Keratinocyte (primary cell): Measurements from ENCODE around the gene MUC5B.

Experiments
- CTCF ChIP-seq, 3 experiments: IDR thresholded peaks in 1 of 3; conservative IDR thresholded peaks in 1 of 3; optimal IDR thresholded peaks in 1 of 3; 2 replicates in 2 of 3; 3 replicates in 1 of 3; pipeline versions ENCODE3 to v1.5.1; 2011; ENCODE audit warnings: low read length in 3 of 3, mild to moderate bottlenecking in 3 of 3, moderate library complexity in 2 of 3, control low read depth in 1 of 3, inconsistent platforms in 1 of 3; ENCODE audit not compliant: insufficient read depth in 2 of 3; ENCODE audit errors: extremely low read depth in 1 of 3
- EZH2 ChIP-seq: IDR thresholded peaks from one replicate; pipeline ENCODE4 v1.6.1; 2012; ENCODE audit warnings: inconsistent platforms, mild to moderate bottlenecking, low read length, moderate library complexity

GRCh38 chr11:1252371-1253102, 29.7 kb downstream of the MUC5B start:
- TF ChIP-seq CTCF (optimal IDR thresholded peaks at IDR 0.05 in 1 of 3, IDR thresholded peaks at IDR 0.05 in 1 of 3, conservative IDR thresholded peaks at IDR 0.05 in 1 of 3; ENCODE audit: extremely low read depth in 1 of 3, insufficient read depth in 2 of 3, low read length in 3 of 3), result no peak
- no peak for TF ChIP-seq EZH2
